Uterus (tissue), 4 donors: ENCODE measurements around the gene PMAIP1. TPM values are rescaled to one million over a fixed set of nuclear protein-coding genes. Genes with fewer than 3 reads are reported as not detected.

Experiments
- DNase-seq, 2 donors: peaks; one replicate each; pipeline ENCODE4 v3.0.0-alpha.2; 2019 to 2020
- H3K27ac ChIP-seq, 2 donors: fragments of 200-600 bp; sonication (generic); 1 replicate in 1 of 2; 2 replicates in 1 of 2; pipeline ENCODE4 v1.5.1; 2016 to 2018
- H3K27me3 ChIP-seq, 2 donors: fragments of 200-600 bp; sonication (generic); one replicate each; pipeline ENCODE4 v1.5.1; 2018 to 2019; ENCODE audit warnings: control low read depth in 1 of 2
- H3K36me3 ChIP-seq, 2 donors: fragments of 200-600 bp; sonication (generic); one replicate each; pipeline ENCODE4 v1.5.1; 2019; ENCODE audit warnings: control low read depth in 1 of 2
- H3K4me1 ChIP-seq, 2 donors: fragments of 200-600 bp; sonication (generic); one replicate each; pipeline ENCODE4 v1.5.1; 2018 to 2019; ENCODE audit warnings: control low read depth in 1 of 2
- H3K4me3 ChIP-seq, 2 donors: fragments of 200-600 bp; sonication (generic); 1 replicate in 1 of 2; 2 replicates in 1 of 2; pipeline ENCODE4 v1.5.1; 2018 to 2019; ENCODE audit warnings: mild to moderate bottlenecking in 1 of 2
- H3K9me3 ChIP-seq, 2 donors: fragments of 200-600 bp; sonication (generic); one replicate each; pipeline ENCODE4 v1.5.1; 2019; ENCODE audit warnings: control low read depth in 1 of 2
- CTCF ChIP-seq, 4 experiments: fragments of 200-600 bp in 2 of 4; fragments of 450-650 bp in 2 of 4; sonication (generic) in 2 of 4; IDR thresholded peaks; one replicate each; pipeline ENCODE4 v1.5.1; 2016 to 2019; ENCODE audit warnings: antibody characterized with exemption in 4 of 4, mild to moderate bottlenecking in 2 of 4, moderate library complexity in 1 of 4
- POLR2A ChIP-seq, 2 donors: fragments of 450-650 bp; IDR thresholded peaks; one replicate each; pipeline ENCODE4 v1.6.1; 2016; ENCODE audit warnings: antibody characterized with exemption in 2 of 2, mild to moderate bottlenecking in 1 of 2, moderate library complexity in 1 of 2
- intact Hi-C: fragments of 100-400 bp; cut with DNase I; formaldehyde crosslinking; loops from one replicate; pipeline ENCODE4 v1.15.1; 2023; ENCODE audit warnings: low total_unique reads
- total RNA-seq, 4 donors: library from RNA; depleted of rRNA in 3 of 4; stranded (reverse); fragments of >200 nt in 3 of 4; gene quantifications; one replicate each; pipeline versions ENCODE4 v1.1.0 to v1.2.4, GENCODE V29; 2014 to 2023
- donor health status: DM: yes; HTN: yes; CAD: no.

PMAIP1 gene
- total RNA-seq, 4 donors from 2014 or later = 0.82 to 3.5 (median 3.0) TPM

GRCh38 chr18:59898093-59898492, 1.7 kb upstream of the PMAIP1 start:
- Histone ChIP-seq H3K27ac (no peak overlapping the region), H3K9me3 (no peaks in the 10 kb centered on the region), H3K4me1 (no peaks in the 10 kb centered on the region), H3K4me3 (no peak overlapping the region), H3K27me3 (no peaks in the 10 kb centered on the region), H3K36me3 (no peaks in the 10 kb centered on the region)
- intact Hi-C loops = no loop called here
- DNase-seq = no peak
- TF ChIP-seq CTCF (IDR thresholded peaks at IDR 0.05) (no peak), POLR2A (IDR thresholded peaks at IDR 0.05) (no peak)

GRCh38 chr18:59898609-59899297, 1.0 kb upstream of the PMAIP1 start:
- intact Hi-C loops = no loop called here
- no peaks in the 10 kb centered on the region for H3K27me3 ChIP-seq
- H3K4me3 ChIP-seq = peak overlapping the region; percentile 33 to 56
- TF ChIP-seq POLR2A (IDR thresholded peaks at IDR 0.05) (no peak), CTCF (IDR thresholded peaks at IDR 0.05) (no peak)
- H3K9me3 ChIP-seq = no peaks in the 10 kb centered on the region
- H3K4me1 ChIP-seq = no peaks in the 10 kb centered on the region
- H3K36me3 ChIP-seq = no peaks in the 10 kb centered on the region
- peak overlapping the region in 1 of 2 donors; percentile 77 for H3K27ac ChIP-seq
- no peak for DNase-seq

GRCh38 chr18:59900222-59901128, 679 bp downstream of the PMAIP1 start:
- Histone ChIP-seq H3K4me3 (peak overlapping the region; percentile 33 to 56), H3K9me3 (no peaks in the 10 kb centered on the region), H3K27ac (peak overlapping the region; percentile 37 to 77), H3K4me1 (no peaks in the 10 kb centered on the region), H3K27me3 (no peaks in the 10 kb centered on the region), H3K36me3 (no peaks in the 10 kb centered on the region)
- TF ChIP-seq CTCF (IDR thresholded peaks at IDR 0.05) (no peak), POLR2A (IDR thresholded peaks at IDR 0.05) (no peak)
- DNase-seq = peak; percentile 16 to 21
- intact Hi-C loops = no loop called here

- Histone ChIP-seq H3K4me1 (no peaks in the 10 kb centered on the region), H3K27me3 (no peaks in the 10 kb centered on the region), H3K4me3 (no peak overlapping the region), H3K9me3 (no peaks in the 10 kb centered on the region), H3K36me3 (no peaks in the 10 kb centered on the region), H3K27ac (no peak overlapping the region)
- TF ChIP-seq POLR2A (IDR thresholded peaks at IDR 0.05) (no peak), CTCF (IDR thresholded peaks at IDR 0.05) (no peak)
- intact Hi-C loops = no loop called here
- no peak for DNase-seq
These were observed 2.6 kb downstream of the PMAIP1 start for GRCh38 chr18:59902131-59902992.
